HEK293 (cell line): ENCODE data around the gene MYO5B.

Experiments used
- CTCF ChIA-PET: fragments of 350-600 bp; formaldehyde crosslinking; extraction: SDS; loops from one replicate; lab custom pipeline; 2021; ENCODE audit warnings: antibody characterized with exemption; lab: Yijun Ruan, JAX
- POLR2A ChIA-PET: fragments of 300-600 bp; formaldehyde crosslinking; extraction: SDS; loops from one replicate; lab custom pipeline; 2020; ENCODE audit warnings: antibody characterized with exemption, inconsistent platforms; lab: Yijun Ruan, JAX
- H3K27ac ChIP-seq: fragments of 200-500 bp; sonication (Bioruptor generic); 2 replicates; pipeline ENCODE4 v1.5.1; 2014; ENCODE audit warnings: low read depth, low read length, control low read depth, inconsistent platforms; ENCODE audit errors: extremely low read depth
- H3K36me3 ChIP-seq, 2 experiments: fragments of 200-500 bp in 1 of 2; sonication (Bioruptor generic) in 1 of 2; 1 replicate in 1 of 2; 2 replicates in 1 of 2; pipeline ENCODE4 v1.5.1; 2014 to 2017; ENCODE audit warnings: inconsistent platforms in 2 of 2, low read length in 2 of 2; ENCODE audit not compliant: control insufficient read depth in 2 of 2, insufficient read depth in 1 of 2
- H3K4me1 ChIP-seq: fragments of 200-500 bp; sonication (Bioruptor generic); 2 replicates; pipeline ENCODE4 v1.5.1; 2014; ENCODE audit warnings: mild to moderate bottlenecking, low read length, inconsistent platforms; ENCODE audit not compliant: control insufficient read depth, insufficient read depth
- H3K4me3 ChIP-seq: 2 replicates; pipeline ENCODE4 v1.5.1; 2011; ENCODE audit warnings: low read depth, mild to moderate bottlenecking, control low read depth, low read length, moderate library complexity
- H3K9me3 ChIP-seq: fragments of 200-500 bp; sonication (Bioruptor generic); 2 replicates; pipeline ENCODE4 v1.5.1; 2014; ENCODE audit warnings: low read depth, low read length, inconsistent platforms; ENCODE audit not compliant: control insufficient read depth, insufficient read depth
- GLI2 ChIP-seq: fragments of 450-650 bp; formaldehyde crosslinking; IDR thresholded peaks from 2 replicates; pipeline ENCODE4; 2017; ENCODE audit warnings: missing biosample characterization, missing genetic modification characterization, low read depth, borderline replicate concordance
- GLIS1 ChIP-seq: fragments of 450-650 bp; formaldehyde crosslinking; IDR thresholded peaks from 2 replicates; pipeline ENCODE4 v1.5.1; 2016; ENCODE audit warnings: missing biosample characterization, missing genetic modification characterization
- GLIS2 ChIP-seq: fragments of 450-650 bp; formaldehyde crosslinking; IDR thresholded peaks from 2 replicates; pipeline ENCODE4 v1.5.1; 2016; ENCODE audit warnings: missing biosample characterization, missing genetic modification characterization
- HIC1 ChIP-seq: fragments of 450-650 bp; formaldehyde crosslinking; IDR thresholded peaks from 2 replicates; pipeline ENCODE4 v1.5.1; 2016; ENCODE audit warnings: missing biosample characterization, missing genetic modification characterization
- PATZ1 ChIP-seq: fragments of 450-650 bp; formaldehyde crosslinking; IDR thresholded peaks from 2 replicates; pipeline ENCODE4 v1.5.1; 2016; ENCODE audit warnings: missing biosample characterization, missing genetic modification characterization
- TCF7L2 ChIP-seq: IDR thresholded peaks from 2 replicates; pipeline ENCODE4 v1.6.1; 2011; ENCODE audit warnings: low read depth, mild to moderate bottlenecking, inconsistent platforms, low read length, moderate library complexity, borderline replicate concordance
- ZBTB20 ChIP-seq: fragments of 450-650 bp; formaldehyde crosslinking; IDR thresholded peaks from 2 replicates; pipeline ENCODE4 v1.5.1; 2016; ENCODE audit warnings: missing biosample characterization, missing genetic modification characterization
- ZBTB26 ChIP-seq: fragments of 450-650 bp; formaldehyde crosslinking; optimal IDR thresholded peaks from 2 replicates; pipeline ENCODE3; 2016; ENCODE audit warnings: missing biosample characterization, mild to moderate bottlenecking, missing genetic modification characterization
- ZBTB48 ChIP-seq: fragments of 450-650 bp; formaldehyde crosslinking; IDR thresholded peaks from 2 replicates; pipeline ENCODE4 v1.5.1; 2016; ENCODE audit warnings: missing biosample characterization, missing genetic modification characterization
- ZEB2 ChIP-seq: fragments of 450-650 bp; formaldehyde crosslinking; IDR thresholded peaks from 2 replicates; pipeline ENCODE4 v1.5.1; 2016; ENCODE audit warnings: missing biosample characterization, missing genetic modification characterization
- ZIC2 ChIP-seq: fragments of 450-650 bp; formaldehyde crosslinking; IDR thresholded peaks from 2 replicates; pipeline ENCODE4 v1.5.1; 2016; ENCODE audit warnings: missing biosample characterization, missing genetic modification characterization
- ZNF335 ChIP-seq: fragments of 450-650 bp; formaldehyde crosslinking; conservative IDR thresholded peaks from 2 replicates; pipeline ENCODE4 v1.5.1; 2016; ENCODE audit warnings: missing biosample characterization, missing genetic modification characterization
- ZNF341 ChIP-seq: fragments of 450-650 bp; formaldehyde crosslinking; IDR thresholded peaks from 2 replicates; pipeline ENCODE4; 2016; ENCODE audit warnings: low read depth, missing biosample characterization, missing genetic modification characterization
- ZNF398 ChIP-seq: fragments of 450-650 bp; formaldehyde crosslinking; IDR thresholded peaks from 2 replicates; pipeline ENCODE4 v1.5.1; 2017; ENCODE audit warnings: missing biosample characterization, missing genetic modification characterization
- ZNF433 ChIP-seq: fragments of 450-650 bp; formaldehyde crosslinking; IDR thresholded peaks from 2 replicates; pipeline ENCODE4 v1.5.1; 2016; ENCODE audit warnings: missing biosample characterization, missing genetic modification characterization, low read depth
- ZNF48 ChIP-seq: fragments of 450-650 bp; formaldehyde crosslinking; IDR thresholded peaks from 2 replicates; pipeline ENCODE4 v1.5.1; 2016; ENCODE audit warnings: missing biosample characterization, missing genetic modification characterization
- ZNF544 ChIP-seq: fragments of 450-650 bp; formaldehyde crosslinking; IDR thresholded peaks from 2 replicates; pipeline ENCODE4 v1.5.0; 2017; ENCODE audit warnings: missing biosample characterization, missing genetic modification characterization
- ZNF692 ChIP-seq: fragments of 450-650 bp; formaldehyde crosslinking; IDR thresholded peaks from 2 replicates; pipeline ENCODE4 v1.5.1; 2016; ENCODE audit warnings: missing biosample characterization, missing genetic modification characterization
- ZNF707 ChIP-seq: fragments of 450-650 bp; formaldehyde crosslinking; IDR thresholded peaks from 2 replicates; pipeline ENCODE4 v1.5.1; 2016; ENCODE audit warnings: missing biosample characterization, missing genetic modification characterization

Gene MYO5B

GRCh38 chr18:50195689-50196088 lies 742 bp upstream of the MYO5B start:
- H3K27ac ChIP-seq = no peak overlapping the region
- TF ChIP-seq ZNF433 (tag by site-specific recombination) (no peak), ZNF335 (peak; percentile 57; the same call in 1 of the 2 replicates)
- TF ChIP-seq, all 188 proteins: peak for 1
- CTCF ChIA-PET = interaction anchor here (0.5 to 2.9 kb wide), 22 partner anchors 9 to 1259 kb away, joined by 3 to 14 read pairs (median 4); no protein-coding TSS in a partner anchor
- H3K9me3 ChIP-seq = no peaks in the 10 kb centered on the region
- POLR2A ChIA-PET = interaction anchor here (0.5 kb wide), 2 partner anchors 12 to 53 kb away, joined by 3 to 4 read pairs; no protein-coding TSS in a partner anchor
- H3K4me3 ChIP-seq = no peak overlapping the region
- H3K4me1 ChIP-seq = no peaks in the 10 kb centered on the region
- no peaks in the 10 kb centered on the region for H3K36me3 ChIP-seq

GRCh38 chr18:50193796-50194630 lies 934 bp downstream of the MYO5B start:
- H3K4me1 ChIP-seq = no peaks in the 10 kb centered on the region
- POLR2A ChIA-PET = no interaction called here
- no peaks in the 10 kb centered on the region for H3K36me3 ChIP-seq
- H3K9me3 ChIP-seq = no peaks in the 10 kb centered on the region
- CTCF ChIA-PET = interaction anchor here (0.6 to 2.9 kb wide), 14 partner anchors 14 to 684 kb away, joined by 3 to 13 read pairs (median 4); no protein-coding TSS in a partner anchor
- peak overlapping the region; percentile 66 for H3K4me3 ChIP-seq
- H3K27ac ChIP-seq = peak overlapping the region; percentile 56; the same call in 1 of the 2 replicates
- no peak for TF ChIP-seq ZNF48
- TF ChIP-seq ZBTB26 (tag by site-specific recombination) = peak; percentile 81
- TF ChIP-seq ZIC2 (tag by site-specific recombination) = peak; percentile 91
- TF ChIP-seq GLIS1 (tag by site-specific recombination) = peak; percentile 34; the same call in 1 of the 2 replicates
- TF ChIP-seq ZNF398 (tag by site-specific recombination) = peak; percentile 87
- TF ChIP-seq PATZ1 (tag by site-specific recombination) = peak; percentile 58; the same call in 1 of the 2 replicates
- 0 out of 2 replicates have a peak, but pooled peaks have one; percentile 11 for TF ChIP-seq HIC1 (tag by site-specific recombination)
- TF ChIP-seq ZBTB20 (tag by site-specific recombination) = peak; percentile 91
- TF ChIP-seq ZNF341 = peak; percentile 58; the same call in 1 of the 2 replicates
- no peak for TF ChIP-seq TCF7L2
- peak; percentile 42; the same call in 1 of the 2 replicates for TF ChIP-seq ZEB2 (tag by site-specific recombination)
- peak; percentile 62 for TF ChIP-seq ZNF335
- peak; percentile 90 for TF ChIP-seq ZNF692 (tag by site-specific recombination)
- peak; percentile 55 for TF ChIP-seq ZBTB48
- no peak for TF ChIP-seq ZNF544 (tag by site-specific recombination)
- no peak for TF ChIP-seq GLI2 (tag by site-specific recombination)
- TF ChIP-seq ZNF707 (tag by site-specific recombination) = peak; percentile 87
- TF ChIP-seq GLIS2 (tag by site-specific recombination) = peak; percentile 78
